Fibroblast of gingiva (primary cell): ENCODE results near the gene ZNF729.
"Not testable (repeated sequence)": the region's sequence is repeated elsewhere in the genome, so short reads cannot be mapped to it uniquely, and the experiment has no call there.

ENCODE experiments used
- DNase-seq: peaks from one replicate; pipeline ENCODE4 v3.0.0-alpha.2; 2011; ENCODE audit warnings: low read depth

Gene ZNF729

GRCh38 chr19:22286151-22286810, at the start of gene ZNF729:
Gene ZNF729 (plus strand): TSS chr19:22286441. CDS start chr19:22286526, 85 bp downstream.
- DNase-seq: no peak

GRCh38 chr19:22256856-22257255, 29.4 kb upstream of the ZNF729 start:
- no peak for DNase-seq

GRCh38 chr19:22257381-22257780, 28.9 kb upstream of the ZNF729 start:
- no peak for DNase-seq

GRCh38 chr19:22257916-22258315, 28.3 kb upstream of the ZNF729 start:
- no peak for DNase-seq

GRCh38 chr19:22260499-22260898, 25.7 kb upstream of the ZNF729 start:
- DNase-seq: no peak

GRCh38 chr19:22261596-22261995, 24.6 kb upstream of the ZNF729 start:
- no peak for DNase-seq

GRCh38 chr19:22263121-22263520, 23.1 kb upstream of the ZNF729 start:
- DNase-seq: no peak

GRCh38 chr19:22321554-22321953, 35.3 kb downstream of the ZNF729 start:
- not testable (repeated sequence) for DNase-seq

GRCh38 chr19:22326219-22326618, 40.0 kb downstream of the ZNF729 start:
- DNase-seq: no peak

- DNase-seq: no peak
These were observed 41.1 kb downstream of the ZNF729 start for GRCh38 chr19:22327321-22327720.

GRCh38 chr19:22331521-22331920, 45.3 kb downstream of the ZNF729 start:
- DNase-seq: no peak

GRCh38 chr19:22332924-22333323, 46.7 kb downstream of the ZNF729 start:
- no peak for DNase-seq

GRCh38 chr19:22335716-22336115, 49.5 kb downstream of the ZNF729 start:
- DNase-seq: no peak

- no peak for DNase-seq
These were observed 68.4 kb downstream of the ZNF729 start for GRCh38 chr19:22354665-22355064.
